CD4-positive, alpha-beta T cell treated with Interleukin-17A for 4 hours (primary cell): Measurements from ENCODE around the gene MPL.
A peak's percentile ranks its signal among the peaks of the same experiment; 100 is the strongest.
"Not testable (repeated sequence)": the region's sequence is repeated elsewhere in the genome, so short reads cannot be mapped to it uniquely, and the experiment has no call there.

Experiments
- DNase-seq: peaks from one replicate; pipeline ENCODE4 v3.0.0-alpha.2; 2020; ENCODE audit warnings: mixed read lengths

The MPL gene

GRCh38 chr1:43382027-43382779 is 44.6 kb downstream of the MPL start:
- no peak for DNase-seq

DNA sequence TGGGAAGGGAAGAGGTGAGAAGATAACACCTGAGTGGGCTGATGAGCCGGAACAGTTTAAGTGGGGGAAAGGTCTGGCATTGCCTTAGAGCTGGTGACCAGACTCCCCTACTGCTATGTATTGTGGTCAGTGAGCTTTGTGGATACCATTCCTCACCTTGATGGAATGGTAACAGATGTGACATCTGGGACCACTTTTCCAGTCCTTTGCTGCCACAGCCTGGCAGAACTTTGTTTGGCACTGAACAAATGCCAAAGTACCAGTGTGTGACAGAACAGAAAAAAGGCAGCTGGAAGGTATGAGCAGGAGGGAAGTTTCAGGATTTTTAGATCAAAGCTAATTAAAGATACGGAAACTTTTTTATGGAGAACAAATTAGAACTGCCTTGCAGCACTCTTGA is 45.8 kb downstream of the MPL start:
- DNase-seq = no peak

DNA sequence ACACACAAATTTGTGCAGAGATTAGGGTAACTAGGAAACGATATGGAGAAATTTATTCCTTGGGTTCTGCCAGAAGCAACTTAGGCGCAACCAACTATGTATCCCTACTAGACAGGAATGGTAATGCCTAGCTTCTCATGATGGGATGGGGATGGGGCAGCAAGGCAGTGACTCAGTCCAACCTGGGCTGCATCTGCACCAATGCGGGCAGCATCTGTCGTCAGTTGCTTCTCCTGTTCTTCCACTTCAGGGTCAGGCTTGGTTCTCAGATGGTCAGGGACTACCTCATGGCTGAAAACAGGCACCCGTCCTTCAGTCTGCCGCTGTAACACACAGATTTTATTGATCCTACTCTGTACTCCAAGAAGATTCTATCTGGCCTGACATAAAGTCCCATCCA is 49.1 kb downstream of the MPL start:
- DNase-seq = no peak

- no peak for DNase-seq
Observed at GRCh38 chr1:43387976-43388599, 50.5 kb downstream of the MPL start.

DNA sequence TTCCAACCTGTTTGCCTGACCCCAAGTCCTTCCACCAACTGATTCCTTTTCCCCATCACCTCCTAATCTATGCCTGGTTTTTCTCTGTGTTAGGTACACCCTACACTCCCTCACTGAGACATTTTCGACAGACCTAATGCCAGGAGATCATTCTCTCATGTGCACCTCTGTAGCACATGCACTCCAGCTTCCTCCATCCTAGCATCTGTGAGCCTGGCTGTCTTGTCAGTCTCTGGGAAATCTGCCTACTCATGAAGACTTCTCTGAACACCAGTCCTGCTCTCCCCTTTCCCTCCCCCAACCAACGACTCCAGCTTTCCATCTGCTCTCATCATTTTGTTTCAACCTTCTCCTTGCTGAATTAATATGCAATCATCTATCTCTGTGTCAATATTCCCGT is 51.0 kb downstream of the MPL start:
- no peak for DNase-seq

DNA sequence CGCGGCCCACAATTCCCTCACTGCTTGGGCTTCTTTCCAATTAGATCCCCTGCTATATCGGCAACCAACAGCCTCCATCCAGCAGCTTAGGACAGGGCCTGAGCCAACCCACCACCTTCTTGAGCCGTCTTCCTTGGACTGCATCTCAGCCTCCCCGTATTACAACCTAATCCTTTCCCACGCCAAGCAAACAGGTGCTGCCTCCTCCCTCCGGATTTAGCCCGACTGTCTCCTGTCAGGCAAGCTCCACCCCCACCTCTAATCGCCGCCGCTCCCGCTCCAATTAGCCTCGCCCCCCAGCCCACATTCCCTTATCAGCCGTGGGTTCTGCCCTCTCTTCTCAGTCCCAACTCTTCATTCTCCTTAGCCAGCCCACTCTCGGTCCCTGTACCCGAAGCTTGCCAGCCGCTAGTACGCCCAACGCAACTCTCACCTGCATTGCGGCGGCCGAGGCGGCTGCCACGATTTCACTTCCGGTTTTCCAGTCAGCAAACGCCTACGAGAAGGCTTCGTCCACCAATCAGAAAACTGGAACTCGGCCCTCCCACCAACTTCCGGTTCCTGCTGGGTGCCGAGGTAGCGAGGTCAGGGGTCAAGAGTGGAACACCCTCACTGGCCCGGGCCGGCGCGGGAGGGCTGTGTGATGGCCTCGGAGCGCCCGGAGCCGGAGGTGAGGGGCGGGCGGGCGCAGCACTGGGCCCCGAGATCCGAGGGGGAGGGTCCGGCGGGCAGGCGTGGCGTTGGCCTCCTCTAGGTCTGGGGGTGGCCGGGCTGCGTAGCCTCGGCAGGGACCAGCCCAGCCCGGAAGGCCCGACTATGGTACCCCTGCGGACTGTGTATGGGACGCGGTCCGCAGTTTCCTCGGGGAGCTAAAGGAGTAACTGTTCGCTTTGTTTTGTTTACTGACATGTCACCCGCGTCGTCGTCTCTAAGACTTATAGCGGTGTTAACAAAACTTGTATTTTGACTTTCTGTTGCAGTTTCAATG is 52.0 kb downstream of the MPL start, which contains the start of the genes MED8 and SZT2:
MED8 (minus strand) TSS at position 475 of the 988 bp plus-strand sequence; CDS start at position 439, 36 bp downstream.
SZT2 (plus strand) TSS at position 574 of the 988 bp plus-strand sequence; CDS start at position 644, 70 bp downstream.
- peak; percentile 94 for DNase-seq

DNA sequence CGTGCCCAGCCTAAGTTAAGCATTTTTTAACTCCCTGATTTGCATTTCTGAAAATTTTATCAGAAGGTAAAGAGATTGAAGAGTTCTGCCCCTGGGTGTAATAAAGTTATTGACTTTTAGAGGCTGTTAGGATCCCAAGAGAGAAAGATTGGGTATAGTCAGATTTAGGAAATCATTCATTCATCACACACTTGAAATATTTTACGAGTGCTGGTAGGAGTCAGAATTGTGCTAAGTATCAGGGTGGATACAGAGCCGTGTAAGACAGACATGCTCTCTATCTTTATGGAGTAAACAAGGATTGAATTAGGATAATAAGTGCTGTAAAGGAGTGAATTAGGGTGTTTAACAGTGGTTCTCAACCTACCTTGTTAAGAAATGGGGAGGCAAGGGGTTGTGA is 55.1 kb downstream of the MPL start:
- DNase-seq = no peak

DNA sequence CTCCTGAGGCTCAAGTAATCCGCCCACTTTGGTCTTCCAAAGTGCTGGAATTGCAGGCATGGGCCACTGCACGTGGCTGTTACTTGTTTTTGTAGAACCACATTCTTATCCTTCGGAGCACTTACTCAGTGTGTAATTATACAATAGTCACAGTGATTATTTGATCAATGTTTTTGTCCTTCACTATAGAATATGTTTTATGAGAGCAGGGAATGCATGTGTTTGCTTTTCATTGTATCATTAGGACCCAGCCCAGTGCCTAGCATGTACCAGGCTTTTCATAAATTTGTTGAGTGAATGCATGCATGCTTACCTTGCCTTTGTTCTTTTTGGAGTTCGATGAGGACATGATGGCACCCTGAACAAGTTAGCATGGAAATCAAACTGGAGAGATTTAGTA is 57.9 kb downstream of the MPL start:
- no peak for DNase-seq

GRCh38 chr1:43396059-43396458 is 58.4 kb downstream of the MPL start:
- no peak for DNase-seq

DNA sequence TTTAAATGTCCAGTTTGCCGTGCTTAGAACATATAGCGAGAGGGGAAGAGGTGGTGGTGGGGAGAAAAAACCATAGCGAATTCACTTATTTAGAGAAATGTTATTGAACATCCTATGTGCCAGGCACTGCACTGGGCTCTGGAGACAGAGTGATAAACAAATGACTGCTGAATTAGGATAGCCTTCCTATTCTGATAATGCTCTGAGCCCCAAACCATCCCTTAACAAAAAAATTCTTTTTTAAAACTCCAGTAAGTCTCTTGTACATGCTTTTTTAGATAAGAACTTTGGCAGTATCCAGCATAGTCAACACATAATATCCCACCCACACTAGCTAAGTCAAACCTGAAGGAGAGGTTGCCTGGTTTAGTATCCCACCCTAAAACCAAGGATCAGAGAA is 60.6 kb downstream of the MPL start:
- DNase-seq = no peak

DNA sequence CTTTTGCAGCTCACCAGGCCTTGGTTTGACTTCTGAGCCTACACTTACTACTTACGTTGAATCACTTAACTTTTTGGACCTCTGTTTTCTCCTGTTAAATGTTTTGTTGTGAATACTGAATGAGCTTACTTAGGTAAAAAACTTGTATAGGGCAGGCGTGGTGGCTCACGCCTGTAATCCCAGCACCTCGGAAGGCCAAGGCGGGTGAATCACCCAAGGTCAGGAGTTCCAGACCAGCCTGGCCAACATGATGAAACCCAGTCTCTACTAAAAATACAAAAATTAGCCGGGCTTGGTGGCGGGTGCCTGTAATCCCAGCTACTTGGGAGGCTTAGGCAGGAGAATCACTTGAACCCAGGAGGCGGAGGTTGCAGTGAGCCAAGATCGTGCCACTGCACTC is 62.8 kb downstream of the MPL start:
- DNase-seq = not testable (repeated sequence)

DNA sequence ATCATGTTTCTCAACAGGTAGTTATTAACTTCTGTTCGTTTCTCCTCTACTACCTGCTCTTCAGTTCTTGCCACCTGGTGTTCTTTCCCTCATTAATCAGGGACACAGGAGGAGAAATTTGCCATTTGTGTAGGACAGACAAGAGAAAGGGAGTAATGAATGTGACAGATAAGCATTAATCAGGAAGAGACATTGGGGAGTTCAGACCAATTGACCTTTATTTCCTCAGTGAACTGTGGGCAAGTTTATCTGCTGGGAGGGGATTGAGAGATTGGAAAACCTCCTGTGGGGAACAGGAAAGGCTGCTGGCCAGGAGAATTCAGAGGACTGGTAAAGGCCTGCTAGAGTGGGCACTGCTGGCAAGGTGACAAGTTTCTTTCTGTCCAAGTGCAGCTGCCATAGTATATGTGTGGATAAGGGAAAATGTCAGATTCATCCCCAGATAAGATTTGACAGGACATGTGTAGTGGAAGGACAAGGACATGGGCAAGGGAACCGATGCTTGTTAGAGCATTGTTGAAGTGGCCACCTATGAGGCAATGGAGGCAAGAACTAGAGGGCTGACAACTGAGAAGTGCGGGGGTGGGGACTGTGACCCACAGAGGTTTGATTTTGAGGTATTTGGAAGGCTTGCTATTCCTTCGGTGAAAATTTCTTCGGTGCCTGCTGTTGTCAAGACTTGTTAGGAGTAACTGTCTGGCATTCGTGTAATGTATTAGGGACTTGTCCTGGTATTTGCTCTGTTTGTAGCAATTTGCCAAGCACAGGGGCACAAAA is 64.7 kb downstream of the MPL start:
- no peak for DNase-seq
